Pancreas (tissue), 10 donors: Measurements from ENCODE around the gene C6orf120. TPM values are rescaled to one million over a fixed set of nuclear protein-coding genes. Genes with fewer than 3 reads are reported as not detected.

Source experiments
- ATAC-seq, 4 donors: fragments of 200-7000 bp; cut with Tn5 transposase; one replicate each; pipeline versions ENCODE4 v1.8.0 to v1.9.1; 2020; ENCODE audit warnings: mild to moderate bottlenecking in 4 of 4, moderate library complexity in 4 of 4
- DNase-seq, 6 donors: peaks; one replicate each; pipeline ENCODE4 v3.0.0-alpha.2; 2020
- FAIRE-seq: peaks from 2 replicates; lab custom pipeline; 2012; peaks lifted over from hg19 to GRCh38; lab: Jason Lieb, UNC
- H3K27ac ChIP-seq, 4 donors: fragments of 200-600 bp; sonication (generic); 1 replicate in 3 of 4; 2 replicates in 1 of 4; pipeline versions ENCODE4 v1.5.0 to v1.8.0; 2020
- H3K27me3 ChIP-seq, 4 donors: fragments of 200-600 bp; one replicate each; pipeline ENCODE4 v1.8.0; 2021
- H3K36me3 ChIP-seq, 3 donors: fragments of 200-600 bp; sonication (generic) in 1 of 3; one replicate each; pipeline versions ENCODE4 v1.5.0 to v1.8.0; 2020 to 2021
- H3K4me1 ChIP-seq, 3 donors: fragments of 200-600 bp; one replicate each; pipeline ENCODE4 v1.8.0; 2021
- H3K4me3 ChIP-seq, 4 donors: fragments of 200-600 bp; sonication (generic) in 2 of 4; one replicate each; pipeline versions ENCODE4 v1.5.0 to v1.8.0; 2020 to 2021
- H3K9me3 ChIP-seq, 4 donors: fragments of 200-600 bp; one replicate each; pipeline ENCODE4 v1.8.0; 2021
- CTCF ChIP-seq, 4 donors: fragments of 200-600 bp; sonication (generic) in 3 of 4; IDR thresholded peaks; one replicate each; pipeline versions ENCODE4 v1.5.0 to v1.8.0; 2021; ENCODE audit warnings: antibody characterized with exemption in 4 of 4
- WGBS, 2 donors: extraction: QIAGEN DNeasy Blood & Tissue Kit; methylation state at CpG; one replicate each; pipeline ENCODE4 v1.1.7; 2013; 5-methylcytosine and 5-hydroxymethylcytosine counted together
- intact Hi-C, 3 donors: fragments of 100-400 bp; cut with DNase I; formaldehyde crosslinking; loops; one replicate each; pipeline versions ENCODE4 v1.11.1 to v1.14.2; 2022
- polyA plus RNA-seq, 2 donors: library from polyadenylated mRNA; stranded (reverse); fragments of 200-250 nt; gene quantifications; one replicate each; pipeline ENCODE4 v1.2.3, GENCODE V29; 2013
- total RNA-seq, 6 donors: library from RNA; stranded (reverse); fragmentation: NEBNext Ultra II Directional in 4 of 6; extraction: Animal tissue kit (Norgen Biotek cat#: 25700) in 4 of 6; gene quantifications; one replicate each; pipeline versions ENCODE4 v1.2.1 to v1.2.4, GENCODE V29; 2021 to 2023
- donor health status: healthy with polysubstance abuse.
- donor health status: DM: no; HTN: no; CAD: no; lungs with moderate emphysema.
- donor health status: DM: no; HTN: no; CAD: no.
- donor health status: control.
- donor health status: control.
- donor health status: Bipolar disorder and iron deficiency.
- donor health status: DM: yes; HTN: yes; CAD: no.
- donor health status: DM: no; HTN: no; CAD: no.
- donor health status: DM: no; HTN: no; CAD: no.
- donor health status: DM: yes; HTN: yes; CAD: no.

Gene C6orf120
- total and polyA plus RNA-seq, 8 donors = 2.9 to 15.5 (median 11.8) TPM

GRCh38 chr6:169725125-169726048 lies 23.5 kb downstream of the C6orf120 start:
- no peaks in the 10 kb centered on the region for H3K27me3 ChIP-seq
- intact Hi-C loops = no loop called here
- no peak for TF ChIP-seq CTCF (IDR thresholded peaks at IDR 0.05)
- H3K4me3 ChIP-seq = peak overlapping the region; percentile 48 to 72 (median 56)
- peak overlapping the region; percentile 81 to 93 (median 87) for H3K27ac ChIP-seq
- no peaks in the 10 kb centered on the region for H3K9me3 ChIP-seq
- DNase-seq (peak; percentile 39 to 63 (median 52)), FAIRE-seq (no peak), ATAC-seq (peak; percentile 34 to 63 (median 38))
- peaks cover 8 to 12% (median 12%) of the 10 kb centered on the region in 3 donors for H3K4me1 ChIP-seq
- no peaks in the 10 kb centered on the region for H3K36me3 ChIP-seq
- 17 to 19% methylated on average over 29 of the region's 29 CpGs for WGBS, 2 donors

- ATAC-seq (no peak), DNase-seq (no peak), FAIRE-seq (no peak)
- WGBS, 2 donors = 96 to 97% methylated on average over 1 of the region's 1 CpG
- no peak for TF ChIP-seq CTCF (IDR thresholded peaks at IDR 0.05)
- H3K4me3 ChIP-seq = no peak overlapping the region
- H3K9me3 ChIP-seq = no peaks in the 10 kb centered on the region
- no peak overlapping the region for H3K27ac ChIP-seq
- H3K36me3 ChIP-seq = no peaks in the 10 kb centered on the region
- intact Hi-C loops = no loop called here
- peaks cover 8 to 12% (median 12%) of the 10 kb centered on the region in 3 donors for H3K4me1 ChIP-seq
- H3K27me3 ChIP-seq = no peaks in the 10 kb centered on the region
Observed at GRCh38 chr6:169726049-169726400, 24.1 kb downstream of the C6orf120 start.

- Histone ChIP-seq H3K27me3 (no peaks in the 10 kb centered on the region), H3K4me1 (peaks cover 3 to 9% (median 5%) of the 10 kb centered on the region in 3 donors)
- ATAC-seq = no peak
Observed at GRCh38 chr6:169726963-169727362, 25.0 kb downstream of the C6orf120 start.

GRCh38 chr6:169729961-169730360 lies 28.0 kb downstream of the C6orf120 start:
- FAIRE-seq (no peak), ATAC-seq (no peak), DNase-seq (no peak)
- Histone ChIP-seq H3K4me3 (no peak overlapping the region), H3K4me1 (no peaks in the 10 kb centered on the region), H3K27ac (no peak overlapping the region), H3K36me3 (no peaks in the 10 kb centered on the region), H3K27me3 (no peaks in the 10 kb centered on the region), H3K9me3 (no peaks in the 10 kb centered on the region)
- intact Hi-C loops = no loop called here
- TF ChIP-seq CTCF (IDR thresholded peaks at IDR 0.05) = no peak

More at GRCh38 chr6:169726963-169727362, 25.0 kb downstream of the C6orf120 start:
- TF ChIP-seq CTCF (IDR thresholded peaks at IDR 0.05) = no peak
- Histone ChIP-seq H3K4me3 (no peak overlapping the region), H3K36me3 (no peaks in the 10 kb centered on the region), H3K27ac (no peak overlapping the region), H3K9me3 (no peaks in the 10 kb centered on the region)
- no peak for DNase-seq
- intact Hi-C loops = no loop called here
- no peak for FAIRE-seq
